ENCODE measurements around the gene CDHR3.

CDHR3 gene

DNA sequence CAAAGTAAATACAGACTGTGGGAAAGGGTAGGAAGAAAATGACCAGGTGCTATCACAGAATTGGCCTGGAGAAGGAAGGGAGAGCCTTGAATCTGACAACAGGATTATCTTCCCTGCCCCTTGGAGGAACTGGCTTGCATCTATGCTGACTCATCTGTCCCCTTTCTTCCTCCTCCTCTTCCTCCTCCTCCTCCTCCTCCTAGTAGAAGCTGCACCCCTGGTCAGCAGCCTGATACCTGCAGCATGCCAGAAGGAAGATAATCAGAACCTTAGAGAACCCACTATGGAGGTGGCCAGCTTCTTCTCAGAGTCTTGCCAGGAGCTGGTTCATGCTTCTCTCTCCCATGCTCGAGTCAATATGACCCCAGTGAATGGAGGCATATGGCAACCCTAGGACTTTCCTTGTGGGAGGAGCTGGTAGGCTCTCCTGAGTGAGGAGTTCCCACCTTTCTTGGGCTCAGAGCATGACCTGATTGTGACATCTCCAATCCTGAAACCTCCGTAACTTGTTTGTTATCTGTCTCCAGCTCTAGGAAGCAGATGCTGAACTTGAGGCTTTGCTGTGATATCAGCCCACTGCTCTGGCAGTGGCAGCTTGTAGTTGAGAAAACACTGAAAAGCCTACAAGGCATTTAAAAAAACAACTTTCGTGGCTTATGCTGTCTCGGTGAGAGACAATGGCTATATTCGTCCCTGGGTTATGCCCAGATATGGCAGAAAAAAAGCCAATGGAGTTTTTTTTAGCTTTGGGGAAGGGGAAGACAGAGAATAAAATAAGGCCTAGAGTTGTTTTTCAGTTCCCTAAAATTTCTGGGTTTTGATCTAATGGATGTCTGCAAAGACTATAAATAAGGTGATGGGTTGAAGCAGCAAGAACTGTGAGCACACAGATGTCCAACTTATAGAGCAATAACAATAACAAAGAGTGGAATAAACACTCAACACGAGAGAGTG lies 60.6 kb downstream of the CDHR3 start:
- H3K4me3 ChIP-seq (ENCODE audit: low read depth, low read length) = no peak overlapping the region
- TF ChIP-seq, protein P1, sequence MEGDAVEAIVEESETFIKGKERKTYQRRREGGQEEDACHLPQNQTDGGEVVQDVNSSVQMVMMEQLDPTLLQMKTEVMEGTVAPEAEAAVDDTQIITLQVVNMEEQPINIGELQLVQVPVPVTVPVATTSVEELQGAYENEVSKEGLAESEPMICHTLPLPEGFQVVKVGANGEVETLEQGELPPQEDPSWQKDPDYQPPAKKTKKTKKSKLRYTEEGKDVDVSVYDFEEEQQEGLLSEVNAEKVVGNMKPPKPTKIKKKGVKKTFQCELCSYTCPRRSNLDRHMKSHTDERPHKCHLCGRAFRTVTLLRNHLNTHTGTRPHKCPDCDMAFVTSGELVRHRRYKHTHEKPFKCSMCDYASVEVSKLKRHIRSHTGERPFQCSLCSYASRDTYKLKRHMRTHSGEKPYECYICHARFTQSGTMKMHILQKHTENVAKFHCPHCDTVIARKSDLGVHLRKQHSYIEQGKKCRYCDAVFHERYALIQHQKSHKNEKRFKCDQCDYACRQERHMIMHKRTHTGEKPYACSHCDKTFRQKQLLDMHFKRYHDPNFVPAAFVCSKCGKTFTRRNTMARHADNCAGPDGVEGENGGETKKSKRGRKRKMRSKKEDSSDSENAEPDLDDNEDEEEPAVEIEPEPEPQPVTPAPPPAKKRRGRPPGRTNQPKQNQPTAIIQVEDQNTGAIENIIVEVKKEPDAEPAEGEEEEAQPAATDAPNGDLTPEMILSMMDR (IDR thresholded peaks at IDR 0.05; ENCODE audit: control insufficient read depth, extremely low read depth, insufficient read depth) = no peak
- no peak for DNase-seq (ENCODE audit: low read depth)

DNA sequence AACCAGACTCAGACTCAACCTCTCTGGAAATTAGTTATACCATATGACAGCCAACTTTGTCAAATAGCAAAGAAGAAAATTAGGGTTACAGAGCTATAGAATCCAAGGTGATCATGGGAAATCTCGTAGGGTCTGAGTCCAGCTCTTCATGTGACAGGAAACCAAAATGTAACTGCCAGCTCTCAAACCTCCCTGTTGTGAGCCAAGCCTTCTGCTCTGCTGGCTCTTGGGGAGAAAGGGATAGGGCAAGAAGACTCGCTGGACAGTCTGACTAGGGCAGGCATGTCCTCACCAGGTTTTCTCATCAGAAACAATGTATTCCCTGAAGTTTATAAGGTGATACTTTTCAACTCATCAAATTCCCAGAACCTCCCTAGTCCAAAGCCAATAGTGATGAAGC lies 63.0 kb downstream of the CDHR3 start:
- no peak overlapping the region for H3K4me3 ChIP-seq (ENCODE audit: low read depth, low read length)
- TF ChIP-seq, protein P1 (IDR thresholded peaks at IDR 0.05; ENCODE audit: control insufficient read depth, extremely low read depth, insufficient read depth) = no peak
- no peak for DNase-seq (ENCODE audit: low read depth)

DNA sequence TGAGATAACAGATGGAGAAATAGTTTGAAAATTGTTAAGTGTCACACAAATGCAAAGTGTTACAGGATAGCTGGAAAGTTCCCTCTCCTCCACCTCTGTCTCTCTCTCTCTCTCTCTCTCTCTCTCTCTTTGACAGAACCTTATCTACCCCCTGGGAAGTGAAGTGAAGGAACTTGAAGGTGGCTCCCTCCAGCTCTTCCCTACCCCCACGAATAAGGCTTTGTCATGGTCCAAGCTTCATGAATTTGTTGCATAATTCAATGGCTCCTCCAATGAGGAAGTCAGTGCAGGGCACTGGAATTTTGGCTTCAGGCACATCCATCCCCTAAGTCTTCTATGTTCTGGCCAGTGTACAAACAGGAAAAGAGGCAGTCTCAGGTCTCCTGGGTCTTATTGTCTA lies 66.4 kb downstream of the CDHR3 start:
- no peak for DNase-seq (ENCODE audit: low read depth)
- TF ChIP-seq, protein P1 (IDR thresholded peaks at IDR 0.05; ENCODE audit: control insufficient read depth, extremely low read depth, insufficient read depth) = no peak
- H3K4me3 ChIP-seq (ENCODE audit: low read depth, low read length) = no peak overlapping the region

DNA sequence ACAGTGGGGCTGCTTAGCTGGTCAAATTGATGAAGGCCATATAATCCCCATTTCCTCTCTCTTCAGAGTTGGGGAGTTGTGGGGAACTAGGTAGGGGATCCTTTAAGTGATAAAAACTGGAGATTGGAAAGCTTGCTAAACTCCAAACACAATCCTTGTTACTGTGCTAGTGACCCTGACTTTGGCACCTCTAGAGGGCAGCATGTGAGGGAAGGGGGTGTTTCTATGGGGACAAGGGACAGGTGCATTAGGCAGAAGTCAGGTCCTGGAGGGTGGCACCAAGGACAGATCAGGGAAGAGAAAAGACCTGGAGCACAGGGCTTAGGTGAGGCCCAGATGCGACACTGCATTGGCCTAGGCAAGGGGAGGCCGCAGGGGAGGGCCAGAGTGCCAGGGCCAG lies 66.9 kb downstream of the CDHR3 start:
- DNase-seq (ENCODE audit: low read depth) = no peak
- TF ChIP-seq, protein P1 (IDR thresholded peaks at IDR 0.05; ENCODE audit: control insufficient read depth, extremely low read depth, insufficient read depth) = 0 out of 2 replicates have a peak, but pooled peaks have one; percentile 16
- no peak overlapping the region for H3K4me3 ChIP-seq (ENCODE audit: low read depth, low read length)

DNA sequence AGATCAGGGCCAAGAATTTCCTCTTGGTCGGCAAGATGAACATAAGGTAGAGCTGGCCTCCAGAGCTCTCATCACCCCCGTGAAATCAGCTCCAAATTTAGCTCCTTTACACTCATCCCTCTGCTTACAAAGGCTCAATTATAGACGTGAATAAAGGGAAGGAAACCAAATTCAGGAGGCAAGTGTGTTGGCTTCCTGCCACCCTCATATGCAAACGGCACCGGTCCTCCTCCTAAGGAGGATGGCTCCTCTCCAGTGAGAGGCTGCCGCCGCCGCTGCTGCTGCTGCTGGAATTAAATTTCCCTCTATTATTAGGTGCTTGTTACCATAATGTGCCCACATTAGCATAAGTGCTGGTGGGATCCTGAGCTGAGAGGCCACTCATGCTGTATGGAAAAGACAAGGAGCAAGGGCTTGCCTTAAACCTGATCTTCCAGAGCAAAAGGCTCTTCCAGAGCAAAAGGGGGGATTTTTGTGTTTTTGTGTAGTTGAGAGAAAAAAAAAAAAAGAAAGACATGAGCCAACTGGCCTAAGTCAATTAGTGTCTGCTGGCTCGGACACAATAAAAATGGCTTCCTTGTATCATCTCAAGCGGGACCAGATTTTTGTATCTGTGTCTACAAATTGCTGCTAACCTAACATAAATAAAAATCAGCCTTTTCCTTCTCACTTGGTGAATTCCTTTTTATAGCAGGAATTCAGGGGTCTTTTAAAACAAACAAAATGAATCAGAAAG lies 68.4 kb downstream of the CDHR3 start:
- TF ChIP-seq, protein P1 (IDR thresholded peaks at IDR 0.05; ENCODE audit: control insufficient read depth, extremely low read depth, insufficient read depth) = no peak
- DNase-seq (ENCODE audit: low read depth) = no peak
- H3K4me3 ChIP-seq (ENCODE audit: low read depth, low read length) = no peak overlapping the region

DNA sequence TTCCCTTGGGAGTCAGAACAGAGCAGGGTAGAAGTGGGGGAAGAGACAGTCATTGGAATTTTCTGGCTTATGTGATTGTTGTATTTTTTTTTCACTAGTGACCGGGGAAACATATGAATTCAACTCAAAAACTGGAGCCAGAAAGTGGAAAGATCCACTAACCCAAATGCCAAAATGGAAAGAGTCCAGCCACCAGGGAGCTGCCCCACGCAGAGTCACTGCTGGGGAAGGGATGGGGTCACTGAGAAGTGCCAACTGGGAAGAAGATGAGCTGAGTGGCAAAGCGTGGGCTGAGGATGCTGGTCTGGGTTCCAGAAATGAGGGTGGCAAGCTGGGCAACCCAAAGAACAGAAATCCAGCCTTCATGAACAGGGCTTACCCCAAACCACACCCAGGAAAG lies 69.2 kb downstream of the CDHR3 start:
- DNase-seq (ENCODE audit: low read depth) = no peak
- TF ChIP-seq, protein P1 (IDR thresholded peaks at IDR 0.05; ENCODE audit: control insufficient read depth, extremely low read depth, insufficient read depth) = no peak
- no peak overlapping the region for H3K4me3 ChIP-seq (ENCODE audit: low read depth, low read length)
